Measurements from ENCODE around the gene GYG2. TPM values are rescaled to one million over a fixed set of nuclear protein-coding genes. Genes with fewer than 3 reads are reported as not detected.

The GYG2 gene
- total and polyA plus RNA-seq, 2 donors (not counting 3 experiments of a cell fraction or from before 2014, with no cell fraction given), result 0.12 to 0.22 TPM

DNA sequence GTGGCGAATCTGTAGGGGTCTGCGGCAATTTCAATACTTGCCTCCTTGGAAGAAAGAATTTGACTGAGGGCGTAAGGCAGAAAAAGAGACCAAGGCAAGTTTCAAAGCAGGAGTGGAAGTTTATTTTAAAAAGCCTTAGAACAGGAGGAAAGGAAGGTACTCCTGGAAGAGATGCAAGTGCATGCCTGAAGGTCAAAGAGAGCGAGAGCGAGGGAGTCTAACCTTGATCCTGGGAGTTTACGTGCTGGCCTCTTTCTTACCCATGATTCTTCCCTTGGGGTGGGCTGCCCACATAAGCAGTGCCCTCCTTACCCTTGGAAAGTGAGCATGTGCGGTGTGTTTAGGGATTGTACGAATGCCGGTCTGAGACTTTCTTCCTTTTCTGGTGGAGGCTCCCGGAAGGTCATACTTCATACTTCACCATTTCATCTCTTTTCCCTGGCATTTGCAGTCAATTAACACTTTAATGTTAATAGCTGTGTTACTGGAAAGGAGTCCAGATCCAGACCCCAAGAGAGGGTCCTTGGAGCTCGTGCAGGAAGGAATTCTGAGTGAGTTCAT lies 60.4 kb downstream of the GYG2 start:
- H2AFZ ChIP-seq (ENCODE audit: low read depth, low read length), result peak overlapping the region; percentile 86
- dilution Hi-C loops (cut with MboI; ENCODE audit: extremely low pct_ligation_motif_present, low sequenced_read_pairs) (no loop called here), intact Hi-C loops (cut with micrococcal nuclease) (loop anchor here (10.0 kb wide), 1 partner anchor 746 kb away; no protein-coding TSS in a partner anchor)
- H3K36me3 ChIP-seq (ENCODE audit: control insufficient read depth in 2 of 2, extremely low read depth in 1 of 2, insufficient read depth in 2 of 2, low read length in 2 of 2), result no peaks in the 10 kb centered on the region
- peak overlapping the region; percentile 21 to 70 (median 32) for H3K4me3 ChIP-seq (replicated peaks in 1 of 3; ENCODE audit: insufficient read depth in 1 of 3, low read depth in 1 of 3, low read length in 3 of 3)
- H3K9me3 ChIP-seq (replicated peaks; ENCODE audit: control insufficient read depth, insufficient read depth, low read length), result no peaks in the 10 kb centered on the region
- CTCF ChIA-PET, result interaction anchor here (0.6 kb wide), 1 partner anchor 19 kb away, joined by 3 read pairs; no protein-coding TSS in a partner anchor
- no peaks in the 10 kb centered on the region for H4K20me1 ChIP-seq (replicated peaks; ENCODE audit: control insufficient read depth, extremely low read depth, insufficient read depth, low read length)
- no peak overlapping the region for H3K9ac ChIP-seq (replicated peaks; ENCODE audit: extremely low read depth, insufficient read depth, low read length)
- POLR2A ChIA-PET, result no interaction called here
- no peaks in the 10 kb centered on the region for H3K27me3 ChIP-seq (ENCODE audit: control insufficient read depth in 2 of 2, insufficient read depth in 2 of 2, low read length in 2 of 2)
- no peaks in the 10 kb centered on the region for H3K9me1 ChIP-seq (replicated peaks; ENCODE audit: control insufficient read depth, extremely low read depth, insufficient read depth, low read length)
- no peaks in the 10 kb centered on the region for H3K79me2 ChIP-seq (ENCODE audit: control insufficient read depth, insufficient read depth, low read length)
- no peak overlapping the region for H3K27ac ChIP-seq (ENCODE audit: insufficient read depth, low read depth, low read length)
- FAIRE-seq (no peak), DNase-seq (ENCODE audit: low read depth, low spot score) (no peak)
- peak overlapping the region; percentile 82 for H3K4me2 ChIP-seq (ENCODE audit: insufficient read depth, low read length)
- TF ChIP-seq FOS (IDR thresholded peaks at IDR 0.05; ENCODE audit: borderline replicate concordance, insufficient read depth, low read length) (no peak), MYC (IDR thresholded peaks at IDR 0.05; ENCODE audit: low read depth, low read length) (no peak), GATA2 (IDR thresholded peaks at IDR 0.05; ENCODE audit: insufficient read depth, insufficient read length, low read depth, low read length) (no peak), POLR2A (IDR thresholded peaks at IDR 0.05; ENCODE audit: low read depth, low read length) (no peak), POLR2AphosphoS5 (IDR thresholded peaks at IDR 0.05; ENCODE audit: insufficient read depth, low read depth, low read length) (no peak), EZH2 (IDR thresholded peaks at IDR 0.05; ENCODE audit: borderline replicate concordance, low read depth, low read length, severe bottlenecking) (no peak)
- TF ChIP-seq, protein P1, sequence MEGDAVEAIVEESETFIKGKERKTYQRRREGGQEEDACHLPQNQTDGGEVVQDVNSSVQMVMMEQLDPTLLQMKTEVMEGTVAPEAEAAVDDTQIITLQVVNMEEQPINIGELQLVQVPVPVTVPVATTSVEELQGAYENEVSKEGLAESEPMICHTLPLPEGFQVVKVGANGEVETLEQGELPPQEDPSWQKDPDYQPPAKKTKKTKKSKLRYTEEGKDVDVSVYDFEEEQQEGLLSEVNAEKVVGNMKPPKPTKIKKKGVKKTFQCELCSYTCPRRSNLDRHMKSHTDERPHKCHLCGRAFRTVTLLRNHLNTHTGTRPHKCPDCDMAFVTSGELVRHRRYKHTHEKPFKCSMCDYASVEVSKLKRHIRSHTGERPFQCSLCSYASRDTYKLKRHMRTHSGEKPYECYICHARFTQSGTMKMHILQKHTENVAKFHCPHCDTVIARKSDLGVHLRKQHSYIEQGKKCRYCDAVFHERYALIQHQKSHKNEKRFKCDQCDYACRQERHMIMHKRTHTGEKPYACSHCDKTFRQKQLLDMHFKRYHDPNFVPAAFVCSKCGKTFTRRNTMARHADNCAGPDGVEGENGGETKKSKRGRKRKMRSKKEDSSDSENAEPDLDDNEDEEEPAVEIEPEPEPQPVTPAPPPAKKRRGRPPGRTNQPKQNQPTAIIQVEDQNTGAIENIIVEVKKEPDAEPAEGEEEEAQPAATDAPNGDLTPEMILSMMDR (IDR thresholded peaks at IDR 0.05; ENCODE audit: extremely low read depth in 1 of 2, insufficient read depth in 1 of 2, low read depth in 1 of 2, low read length in 2 of 2), result no peak
- no TSS peak for BruUV-seq (replicated peaks)
- peaks cover 3% of the 10 kb centered on the region for H3K4me1 ChIP-seq (ENCODE audit: control insufficient read depth, extremely low read depth, insufficient read depth, low read length)
